H7 (cell line): Measurements from ENCODE around the gene RCAN1. TPM values are rescaled to one million over a fixed set of nuclear protein-coding genes. Genes with fewer than 3 reads are reported as not detected.

Experiments used
- DNase-seq: peaks from one replicate; pipeline ENCODE4 v3.0.0; 2012
- H3K27me3 ChIP-seq: 2 replicates; pipeline ENCODE4 v1.6.0; 2011; ENCODE audit warnings: mild to moderate bottlenecking, low read length; ENCODE audit not compliant: control insufficient read depth, insufficient read depth
- H3K36me3 ChIP-seq: replicated peaks from 2 replicates; pipeline ENCODE4 v1.5.1; 2011; ENCODE audit warnings: low read length; ENCODE audit not compliant: control insufficient read depth, insufficient read depth
- H3K4me3 ChIP-seq: 2 replicates; pipeline ENCODE4 v1.5.1; 2011; ENCODE audit warnings: low read depth, mild to moderate bottlenecking, control low read depth, low read length, moderate library complexity; ENCODE audit not compliant: insufficient read depth
- total RNA-seq: library from RNA; depleted of rRNA; stranded (reverse); fragments of >200 nt; shearing (Covaris generic); gene quantifications from 2 replicates; pipeline ENCODE4 v1.2.3, GENCODE V29; 2014

The RCAN1 gene
- total RNA-seq, 1 experiment from 2014 or later: 4.0 TPM

GRCh38 chr21:34596561-34597271, 18.2 kb downstream of the RCAN1 start:
- H3K36me3 ChIP-seq: no peaks in the 10 kb centered on the region
- no peaks in the 10 kb centered on the region for H3K27me3 ChIP-seq
- DNase-seq: no peak
- no peak overlapping the region for H3K4me3 ChIP-seq

GRCh38 chr21:34595457-34595856, 19.5 kb downstream of the RCAN1 start:
- DNase-seq: no peak
- no peak overlapping the region for H3K4me3 ChIP-seq
- H3K27me3 ChIP-seq: no peaks in the 10 kb centered on the region
- no peaks in the 10 kb centered on the region for H3K36me3 ChIP-seq

GRCh38 chr21:34594566-34595234, 20.2 kb downstream of the RCAN1 start:
- Histone ChIP-seq H3K36me3 (no peaks in the 10 kb centered on the region), H3K4me3 (no peak overlapping the region), H3K27me3 (no peaks in the 10 kb centered on the region)
- no peak for DNase-seq

- Histone ChIP-seq H3K27me3 (no peaks in the 10 kb centered on the region), H3K36me3 (no peaks in the 10 kb centered on the region), H3K4me3 (no peak overlapping the region)
- no peak for DNase-seq
Measured at GRCh38 chr21:34593954-34594531, 20.9 kb downstream of the RCAN1 start.

GRCh38 chr21:34593423-34593822, 21.5 kb downstream of the RCAN1 start:
- no peaks in the 10 kb centered on the region for H3K36me3 ChIP-seq

GRCh38 chr21:34592120-34592955, 22.6 kb downstream of the RCAN1 start:
- Histone ChIP-seq H3K36me3 (no peaks in the 10 kb centered on the region), H3K4me3 (no peak overlapping the region), H3K27me3 (no peaks in the 10 kb centered on the region)
- no peak for DNase-seq

More at GRCh38 chr21:34593423-34593822, 21.5 kb downstream of the RCAN1 start:
- H3K27me3 ChIP-seq: no peaks in the 10 kb centered on the region
- DNase-seq: no peak
- no peak overlapping the region for H3K4me3 ChIP-seq

GRCh38 chr21:34590520-34590919, 24.4 kb downstream of the RCAN1 start:
- DNase-seq: no peak
- H3K36me3 ChIP-seq: no peaks in the 10 kb centered on the region
- H3K27me3 ChIP-seq: no peaks in the 10 kb centered on the region

GRCh38 chr21:34589511-34590282, 25.2 kb downstream of the RCAN1 start:
- Histone ChIP-seq H3K27me3 (no peaks in the 10 kb centered on the region), H3K36me3 (no peaks in the 10 kb centered on the region), H3K4me3 (no peak overlapping the region)
- DNase-seq: no peak

More at GRCh38 chr21:34590520-34590919, 24.4 kb downstream of the RCAN1 start:
- no peak overlapping the region for H3K4me3 ChIP-seq

- no peaks in the 10 kb centered on the region for H3K36me3 ChIP-seq
Measured at GRCh38 chr21:34583926-34584563, 30.9 kb downstream of the RCAN1 start.

GRCh38 chr21:34582506-34583150, 32.3 kb downstream of the RCAN1 start:
- H3K4me3 ChIP-seq: no peak overlapping the region
- H3K27me3 ChIP-seq: no peaks in the 10 kb centered on the region
- DNase-seq: peak; percentile 59
- no peaks in the 10 kb centered on the region for H3K36me3 ChIP-seq

More at GRCh38 chr21:34583926-34584563, 30.9 kb downstream of the RCAN1 start:
- Histone ChIP-seq H3K27me3 (no peaks in the 10 kb centered on the region), H3K4me3 (no peak overlapping the region)
- no peak for DNase-seq

GRCh38 chr21:34580181-34580700, 34.7 kb downstream of the RCAN1 start:
- H3K36me3 ChIP-seq: no peaks in the 10 kb centered on the region
- H3K4me3 ChIP-seq: no peak overlapping the region
- no peaks in the 10 kb centered on the region for H3K27me3 ChIP-seq
- no peak for DNase-seq

GRCh38 chr21:34579411-34579810, 35.5 kb downstream of the RCAN1 start:
- Histone ChIP-seq H3K27me3 (no peaks in the 10 kb centered on the region; the same call in 1 of the 2 replicates), H3K36me3 (no peaks in the 10 kb centered on the region), H3K4me3 (no peak overlapping the region)
- no peak for DNase-seq

- no peaks in the 10 kb centered on the region for H3K36me3 ChIP-seq
- H3K4me3 ChIP-seq: no peak overlapping the region
- no peaks in the 10 kb centered on the region; the same call in 1 of the 2 replicates for H3K27me3 ChIP-seq
- no peak for DNase-seq
Measured at GRCh38 chr21:34576041-34576511, 38.8 kb downstream of the RCAN1 start.
